ENCODE data around the gene MRPL42.

DNA sequence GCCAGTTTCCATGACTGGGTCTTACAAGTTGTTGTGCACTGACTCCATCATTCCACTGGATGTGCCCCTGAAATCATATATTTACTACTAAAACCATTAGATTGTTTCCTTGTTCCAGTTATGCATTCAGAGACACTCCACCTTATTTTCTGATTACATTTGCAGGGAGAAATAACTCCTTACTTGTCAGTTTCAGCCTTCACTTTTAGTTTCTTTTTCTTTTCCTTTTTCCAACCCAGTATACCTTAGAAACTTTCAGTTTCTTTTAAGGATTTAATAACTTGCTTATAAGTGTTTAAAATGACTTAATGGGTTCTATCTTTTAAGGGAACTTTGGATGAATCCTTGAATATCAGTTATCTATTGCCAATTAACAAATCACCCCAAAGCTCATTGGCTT, 39.9 kb downstream of the MRPL42 start:
- TF ChIP-seq, protein P1, sequence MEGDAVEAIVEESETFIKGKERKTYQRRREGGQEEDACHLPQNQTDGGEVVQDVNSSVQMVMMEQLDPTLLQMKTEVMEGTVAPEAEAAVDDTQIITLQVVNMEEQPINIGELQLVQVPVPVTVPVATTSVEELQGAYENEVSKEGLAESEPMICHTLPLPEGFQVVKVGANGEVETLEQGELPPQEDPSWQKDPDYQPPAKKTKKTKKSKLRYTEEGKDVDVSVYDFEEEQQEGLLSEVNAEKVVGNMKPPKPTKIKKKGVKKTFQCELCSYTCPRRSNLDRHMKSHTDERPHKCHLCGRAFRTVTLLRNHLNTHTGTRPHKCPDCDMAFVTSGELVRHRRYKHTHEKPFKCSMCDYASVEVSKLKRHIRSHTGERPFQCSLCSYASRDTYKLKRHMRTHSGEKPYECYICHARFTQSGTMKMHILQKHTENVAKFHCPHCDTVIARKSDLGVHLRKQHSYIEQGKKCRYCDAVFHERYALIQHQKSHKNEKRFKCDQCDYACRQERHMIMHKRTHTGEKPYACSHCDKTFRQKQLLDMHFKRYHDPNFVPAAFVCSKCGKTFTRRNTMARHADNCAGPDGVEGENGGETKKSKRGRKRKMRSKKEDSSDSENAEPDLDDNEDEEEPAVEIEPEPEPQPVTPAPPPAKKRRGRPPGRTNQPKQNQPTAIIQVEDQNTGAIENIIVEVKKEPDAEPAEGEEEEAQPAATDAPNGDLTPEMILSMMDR (IDR thresholded peaks at IDR 0.05): no peak
- TF ChIP-seq POLR2A (IDR thresholded peaks at IDR 0.05): no peak
